ENCODE results near the gene UBAP2. TPM values are rescaled to one million over a fixed set of nuclear protein-coding genes. Genes with fewer than 3 reads are reported as not detected.
A peak's percentile ranks its signal among the peaks of the same experiment; 100 is the strongest.

UBAP2 gene
- total RNA-seq, result 10 to 100 TPM; 33.9 to 39.1 (median 35.9) TPM
- long read RNA-seq, donor 1, full-length matches to known transcripts, result 3 of 17 reads
- long read RNA-seq, donor 1, partial matches to known transcripts, result 7 of 17 reads
- long read RNA-seq, donor 1, other reads (novel, unspliced or antisense), result 7 of 17 reads
- long read RNA-seq, donor 2, partial matches to known transcripts, result 4 of 5 reads
- long read RNA-seq, donor 2, other reads (novel, unspliced or antisense), result 1 of 5 reads

DNA sequence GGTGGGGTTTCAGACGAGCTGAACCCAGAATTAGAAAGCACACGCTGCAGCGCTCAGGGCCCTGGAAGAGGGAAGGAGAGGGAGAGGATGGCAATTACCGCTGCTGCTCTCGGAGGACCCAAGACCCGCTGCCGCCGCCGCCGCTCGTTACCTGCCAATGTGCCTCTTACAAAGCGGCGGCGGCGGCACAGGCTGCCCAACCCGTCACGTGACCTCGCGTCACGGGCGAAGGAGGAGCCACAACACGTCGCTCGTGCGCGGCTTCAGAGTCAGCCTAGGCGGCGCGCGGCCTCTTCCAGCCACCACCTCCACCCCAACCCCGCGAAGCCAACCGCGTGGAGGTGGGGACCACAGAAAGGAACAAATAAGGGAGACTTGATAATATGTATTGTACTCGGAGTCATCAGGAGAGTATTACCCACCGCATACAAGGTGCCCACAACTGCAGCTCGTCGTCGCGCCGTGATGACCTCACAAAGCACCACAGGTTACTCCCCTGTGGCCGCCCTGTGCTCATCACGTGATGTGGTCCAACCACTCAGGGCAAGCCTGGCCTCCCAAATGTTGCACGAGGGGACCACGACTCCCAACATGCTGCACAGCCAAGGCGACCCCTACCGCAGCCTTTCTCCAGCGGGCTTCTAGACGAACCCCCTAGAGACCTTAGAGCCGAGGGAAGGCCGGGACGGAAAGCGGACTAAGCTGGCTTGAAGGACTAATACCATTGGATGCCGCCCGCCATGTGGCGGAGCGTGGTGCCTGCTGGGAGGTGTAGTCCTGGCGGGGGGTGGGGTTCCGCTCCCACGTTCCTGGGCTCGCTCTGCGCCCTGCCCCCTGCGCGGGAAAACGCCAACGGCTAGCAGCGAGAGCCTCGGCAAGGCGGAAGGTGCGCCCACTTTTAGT lies at the start of gene UBAP2:
Gene UBAP2 (minus strand): TSS at position 161 of the 903 bp plus-strand sequence. CDS start 31,739 bp downstream, outside the sequence.
- Histone ChIP-seq H3K36me3 (ENCODE audit: low read depth) (no peaks in the 10 kb centered on the region), H3K9me3 (no peaks in the 10 kb centered on the region), H3K4me3 (peak within 1 kb of the TSS; percentile 66), H3K4me1 (ENCODE audit: low read depth) (peaks cover 13% of the 10 kb centered on the region)
- DNase-seq (peak; percentile 97 to 99 (median 99)), ATAC-seq (peak; percentile 91)
- intact Hi-C loops (cut with DNase I, micrococcal nuclease), result no loop called here
- TF ChIP-seq, protein P1, sequence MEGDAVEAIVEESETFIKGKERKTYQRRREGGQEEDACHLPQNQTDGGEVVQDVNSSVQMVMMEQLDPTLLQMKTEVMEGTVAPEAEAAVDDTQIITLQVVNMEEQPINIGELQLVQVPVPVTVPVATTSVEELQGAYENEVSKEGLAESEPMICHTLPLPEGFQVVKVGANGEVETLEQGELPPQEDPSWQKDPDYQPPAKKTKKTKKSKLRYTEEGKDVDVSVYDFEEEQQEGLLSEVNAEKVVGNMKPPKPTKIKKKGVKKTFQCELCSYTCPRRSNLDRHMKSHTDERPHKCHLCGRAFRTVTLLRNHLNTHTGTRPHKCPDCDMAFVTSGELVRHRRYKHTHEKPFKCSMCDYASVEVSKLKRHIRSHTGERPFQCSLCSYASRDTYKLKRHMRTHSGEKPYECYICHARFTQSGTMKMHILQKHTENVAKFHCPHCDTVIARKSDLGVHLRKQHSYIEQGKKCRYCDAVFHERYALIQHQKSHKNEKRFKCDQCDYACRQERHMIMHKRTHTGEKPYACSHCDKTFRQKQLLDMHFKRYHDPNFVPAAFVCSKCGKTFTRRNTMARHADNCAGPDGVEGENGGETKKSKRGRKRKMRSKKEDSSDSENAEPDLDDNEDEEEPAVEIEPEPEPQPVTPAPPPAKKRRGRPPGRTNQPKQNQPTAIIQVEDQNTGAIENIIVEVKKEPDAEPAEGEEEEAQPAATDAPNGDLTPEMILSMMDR (IDR thresholded peaks at IDR 0.05), result no peak

- peaks cover 4% of the 10 kb centered on the region for H3K36me3 ChIP-seq (ENCODE audit: low read depth)
- ATAC-seq, result no peak
These were observed 49.6 kb upstream of the UBAP2 start for GRCh38 chr9:34098307-34098706.

GRCh38 chr9:34097865-34098264 lies 49.2 kb upstream of the UBAP2 start:
- Histone ChIP-seq H3K36me3 (ENCODE audit: low read depth) (peaks cover 4% of the 10 kb centered on the region), H3K4me3 (no peak overlapping the region), H3K4me1 (ENCODE audit: low read depth) (no peaks in the 10 kb centered on the region), H3K9me3 (no peaks in the 10 kb centered on the region)
- ATAC-seq (no peak), DNase-seq (no peak)
- TF ChIP-seq, protein P1 (IDR thresholded peaks at IDR 0.05), result no peak
- intact Hi-C loops (cut with DNase I, micrococcal nuclease), result no loop called here

More at GRCh38 chr9:34098307-34098706, 49.6 kb upstream of the UBAP2 start:
- TF ChIP-seq, protein P1 (IDR thresholded peaks at IDR 0.05), result no peak
- Histone ChIP-seq H3K4me1 (ENCODE audit: low read depth) (no peaks in the 10 kb centered on the region), H3K9me3 (no peaks in the 10 kb centered on the region), H3K4me3 (no peak overlapping the region)
- intact Hi-C loops (cut with DNase I, micrococcal nuclease), result no loop called here
- DNase-seq, result no peak

DNA sequence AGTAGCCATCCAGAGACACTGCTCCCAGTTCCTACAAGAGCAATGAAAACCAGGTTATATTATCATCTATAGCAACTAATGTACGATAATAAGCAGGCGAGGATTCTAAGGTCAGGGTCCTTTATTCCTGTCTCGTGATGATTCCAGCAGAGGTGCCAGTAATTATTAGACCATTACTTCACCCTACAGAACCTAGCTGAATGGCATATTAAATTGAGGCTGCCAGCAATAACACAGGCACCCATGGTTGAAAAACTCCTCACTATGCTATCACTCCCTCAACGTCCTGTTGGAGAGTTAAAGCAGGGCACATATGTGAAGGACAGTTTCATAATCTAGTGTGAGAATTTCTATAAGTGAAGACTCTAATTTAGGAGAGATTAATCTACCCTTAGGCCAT lies 48.1 kb upstream of the UBAP2 start:
- intact Hi-C loops (cut with DNase I, micrococcal nuclease), result no loop called here
- ATAC-seq (no peak), DNase-seq (no peak)
- TF ChIP-seq, protein P1 (IDR thresholded peaks at IDR 0.05), result no peak
- Histone ChIP-seq H3K36me3 (ENCODE audit: low read depth) (peaks cover 4% of the 10 kb centered on the region), H3K4me3 (no peak overlapping the region), H3K4me1 (ENCODE audit: low read depth) (no peaks in the 10 kb centered on the region), H3K9me3 (no peaks in the 10 kb centered on the region)

- no peak for ATAC-seq
- Histone ChIP-seq H3K4me3 (no peak overlapping the region), H3K9me3 (no peaks in the 10 kb centered on the region), H3K36me3 (ENCODE audit: low read depth) (peaks cover 4% of the 10 kb centered on the region), H3K4me1 (ENCODE audit: low read depth) (no peaks in the 10 kb centered on the region)
- TF ChIP-seq, protein P1 (IDR thresholded peaks at IDR 0.05), result no peak
- intact Hi-C loops (cut with DNase I, micrococcal nuclease), result no loop called here
- DNase-seq, result no peak
These were observed 44.9 kb upstream of the UBAP2 start for GRCh38 chr9:34093578-34093977.

Measured in mucosa of descending colon (tissue), 3 donors.